Activated naive CD4-positive, alpha-beta T cell treated with anti-CD3 and anti-CD28 coated beads, Interleukin-2, amount 50 U/mL, for 24 hours (primary cell): ENCODE measurements around the gene TMEM134.
A peak's percentile ranks its signal among the peaks of the same experiment; 100 is the strongest.

ENCODE experiments used
- H3K27ac Mint-ChIP-seq: one replicate; pipeline ENCODE4 v1.8.0; 2021; ENCODE audit warnings: mild to moderate bottlenecking, mixed read lengths
- H3K27me3 Mint-ChIP-seq: one replicate; pipeline ENCODE4 v1.8.0; 2021; ENCODE audit warnings: mixed read lengths
- H3K36me3 Mint-ChIP-seq: one replicate; pipeline ENCODE4 v1.8.0; 2021; ENCODE audit warnings: mixed read lengths
- H3K4me1 Mint-ChIP-seq: one replicate; pipeline ENCODE4 v1.8.0; 2021; ENCODE audit warnings: mixed read lengths
- H3K4me3 Mint-ChIP-seq: one replicate; pipeline ENCODE4 v1.8.0; 2021; ENCODE audit warnings: mild to moderate bottlenecking, mixed read lengths
- H3K9me3 Mint-ChIP-seq: one replicate; pipeline ENCODE4 v1.8.0; 2021; ENCODE audit warnings: mixed read lengths

Gene TMEM134

DNA sequence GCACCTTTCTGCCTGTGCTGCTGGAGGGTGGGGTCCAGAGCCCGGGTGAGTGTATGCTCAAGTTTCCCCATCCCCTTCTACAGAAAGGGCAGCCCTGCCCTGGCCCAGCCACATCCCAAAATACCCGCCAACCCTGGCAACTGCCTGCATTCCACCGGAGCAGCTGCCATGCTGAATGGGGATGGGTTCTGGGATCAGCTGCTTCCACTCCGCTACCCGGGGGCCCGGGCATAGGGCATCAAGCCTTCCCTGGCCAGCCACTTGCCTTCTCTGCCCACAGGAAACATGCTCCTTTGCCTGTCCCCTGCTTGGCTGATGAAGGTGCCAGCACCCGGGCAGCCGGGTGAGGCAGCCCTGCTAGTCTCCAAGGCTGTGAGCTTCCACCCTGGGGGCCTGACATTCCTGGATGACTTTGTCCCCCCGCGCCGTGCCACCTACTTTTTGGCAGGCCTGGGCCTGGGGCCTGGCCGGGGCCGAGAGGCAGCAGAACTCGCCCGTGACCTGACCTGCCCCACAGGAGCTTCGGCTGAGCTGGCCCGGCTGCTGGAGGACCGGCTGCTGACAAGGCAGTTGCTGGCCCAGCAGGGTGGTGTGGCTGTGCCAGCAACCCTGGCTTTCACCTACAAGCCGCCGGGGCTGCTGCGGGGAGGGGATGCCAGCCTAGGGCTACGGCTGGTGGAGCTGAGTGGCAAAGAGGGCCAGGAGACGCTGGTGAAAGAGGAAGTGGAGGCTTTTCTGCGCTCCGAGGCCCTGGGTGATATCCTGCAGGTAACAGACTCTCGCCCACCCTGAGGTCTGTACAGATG, 50.4 kb downstream of the TMEM134 start:
- Mint-ChIP-seq H3K36me3 (no peaks in the 10 kb centered on the region), H3K4me1 (peaks cover 67% of the 10 kb centered on the region), H3K27ac (peak overlapping the region; percentile 68), H3K27me3 (no peaks in the 10 kb centered on the region), H3K4me3 (peak overlapping the region; percentile 73), H3K9me3 (no peaks in the 10 kb centered on the region)

- no peaks in the 10 kb centered on the region for H3K9me3 Mint-ChIP-seq
- H3K4me1 Mint-ChIP-seq, result peaks cover 72% of the 10 kb centered on the region
- no peak overlapping the region for H3K27ac Mint-ChIP-seq
- no peaks in the 10 kb centered on the region for H3K36me3 Mint-ChIP-seq
- no peak overlapping the region for H3K4me3 Mint-ChIP-seq
- H3K27me3 Mint-ChIP-seq, result no peaks in the 10 kb centered on the region
These were observed 51.6 kb downstream of the TMEM134 start for GRCh38 chr11:67417425-67417824.

DNA sequence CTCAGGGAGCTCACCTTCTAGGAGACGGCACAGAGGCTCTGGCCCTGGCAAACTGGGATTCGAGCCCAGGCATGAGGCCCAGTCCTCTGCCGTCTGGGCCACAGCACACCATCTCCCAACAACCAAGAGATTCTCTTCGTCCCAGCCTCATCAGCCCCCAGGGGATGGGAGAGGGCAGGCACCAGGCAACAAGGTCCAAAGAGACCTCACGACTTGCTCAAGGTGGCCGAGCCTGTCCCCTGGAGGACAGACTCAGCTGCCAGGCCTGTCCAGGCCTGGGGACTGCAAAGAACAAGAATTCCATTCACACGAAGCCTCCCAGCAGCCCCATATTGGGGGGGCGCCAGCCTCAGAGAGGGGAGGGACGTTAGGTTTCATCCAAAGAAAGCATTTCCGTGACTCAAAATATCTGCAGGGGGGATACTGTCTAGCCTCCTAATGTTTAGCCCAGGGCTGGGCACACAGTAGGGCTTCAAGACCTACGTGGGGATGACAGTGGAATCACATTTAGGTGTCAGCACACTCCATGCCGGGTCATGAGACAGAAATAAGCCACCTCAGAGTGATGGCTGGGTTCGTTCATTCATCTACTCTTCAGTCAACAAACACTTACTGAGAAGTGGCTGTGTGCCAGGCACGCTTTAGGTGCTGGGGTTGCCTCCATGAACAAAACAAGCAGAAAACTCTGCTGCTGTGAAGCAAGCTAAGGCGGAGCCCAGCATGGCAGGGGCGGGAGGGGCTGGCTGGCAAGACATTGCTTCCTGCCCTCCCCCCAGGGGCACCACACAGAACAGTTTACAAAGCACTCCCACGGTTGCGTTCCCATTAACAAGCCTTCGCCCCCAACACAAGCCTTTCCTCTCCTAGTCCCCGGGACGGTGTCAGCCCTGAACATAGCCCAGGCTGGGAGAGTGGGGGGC, 52.4 kb downstream of the TMEM134 start:
- Mint-ChIP-seq H3K4me3 (peak overlapping the region; percentile 85), H3K27ac (peak overlapping the region; percentile 85), H3K9me3 (no peaks in the 10 kb centered on the region)

GRCh38 chr11:67415501-67416304, 53.3 kb downstream of the TMEM134 start, which contains the start of gene CARNS1:
Gene CARNS1 (plus strand): TSS chr11:67415678. CDS start chr11:67416200, 522 bp downstream.
- no peaks in the 10 kb centered on the region for H3K9me3 Mint-ChIP-seq
- H3K4me3 Mint-ChIP-seq, result peak within 1 kb of the TSS; percentile 85
- H3K27ac Mint-ChIP-seq, result peak within 1 kb of the TSS; percentile 85
- no peaks in the 10 kb centered on the region for H3K27me3 Mint-ChIP-seq
- H3K4me1 Mint-ChIP-seq, result peaks cover 84% of the 10 kb centered on the region
- H3K36me3 Mint-ChIP-seq, result no peaks in the 10 kb centered on the region

More for the DNA sequence above, 52.4 kb downstream of the TMEM134 start:
- H3K27me3 Mint-ChIP-seq, result no peaks in the 10 kb centered on the region
- peaks cover 80% of the 10 kb centered on the region for H3K4me1 Mint-ChIP-seq
- no peaks in the 10 kb centered on the region for H3K36me3 Mint-ChIP-seq

- Mint-ChIP-seq H3K27me3 (no peaks in the 10 kb centered on the region), H3K27ac (peak overlapping the region; percentile 60), H3K4me1 (peaks cover 82% of the 10 kb centered on the region), H3K36me3 (no peaks in the 10 kb centered on the region), H3K4me3 (peak overlapping the region; percentile 71), H3K9me3 (no peaks in the 10 kb centered on the region)
These were observed 55.7 kb downstream of the TMEM134 start for GRCh38 chr11:67413266-67413849.

DNA sequence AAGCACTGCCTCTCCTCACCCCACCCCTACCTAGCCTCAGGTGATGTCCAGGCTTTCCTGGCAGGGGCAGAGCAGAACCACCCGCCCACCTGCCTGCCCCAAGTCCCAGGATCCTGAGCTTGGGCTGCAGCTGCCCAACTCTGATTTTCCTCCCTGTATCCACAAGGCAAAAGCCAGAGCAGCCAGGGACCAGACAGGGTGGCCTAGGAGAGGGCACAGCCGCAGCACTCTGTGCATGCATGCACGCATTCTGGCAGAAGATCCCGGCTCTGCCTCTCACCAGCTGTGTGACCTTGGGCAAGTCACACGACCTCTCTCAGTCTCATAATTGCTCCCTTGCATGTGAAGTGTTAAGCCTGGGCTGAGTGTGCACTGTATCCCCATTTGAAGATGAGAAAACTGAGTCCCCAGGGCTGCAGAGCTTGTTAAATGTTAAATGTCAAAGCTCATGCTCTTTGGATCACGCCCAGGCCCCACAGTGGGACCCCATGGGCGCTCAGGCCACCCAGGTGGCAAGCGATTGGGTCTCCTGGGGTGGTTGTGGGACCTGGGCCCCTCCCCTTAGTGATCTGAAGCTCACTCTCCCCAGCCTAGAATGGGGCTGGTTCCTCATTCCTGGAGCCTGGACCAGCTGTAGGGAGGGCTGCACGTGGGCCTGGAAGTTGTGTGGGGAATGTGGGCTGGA, 56.4 kb downstream of the TMEM134 start:
- H3K9me3 Mint-ChIP-seq, result no peaks in the 10 kb centered on the region
- no peaks in the 10 kb centered on the region for H3K27me3 Mint-ChIP-seq
- peaks cover 82% of the 10 kb centered on the region for H3K4me1 Mint-ChIP-seq
- peak overlapping the region; percentile 60 for H3K27ac Mint-ChIP-seq
- no peaks in the 10 kb centered on the region for H3K36me3 Mint-ChIP-seq
- H3K4me3 Mint-ChIP-seq, result no peak overlapping the region

GRCh38 chr11:67411785-67412152, 57.3 kb downstream of the TMEM134 start:
- Mint-ChIP-seq H3K9me3 (no peaks in the 10 kb centered on the region), H3K4me1 (peaks cover 84% of the 10 kb centered on the region), H3K27me3 (no peaks in the 10 kb centered on the region), H3K27ac (no peak overlapping the region), H3K4me3 (peak overlapping the region; percentile 23), H3K36me3 (no peaks in the 10 kb centered on the region)
